PC-9 (cell line): ENCODE measurements around the gene MIEF1. TPM values are rescaled to one million over a fixed set of nuclear protein-coding genes. Genes with fewer than 3 reads are reported as not detected.
A peak's percentile ranks its signal among the peaks of the same experiment; 100 is the strongest.

ENCODE experiments used
- BruUV-seq: library from RNA; stranded (reverse); fragments of 400-500 nt; replicated peaks from 2 replicates; lab custom pipeline; 2021; lab: Mats Ljungman, UMichigan
- CTCF ChIA-PET: fragments of 300-600 bp; sonication (Branson Sonifier 250); formaldehyde crosslinking; loops from one replicate; lab custom pipeline; 2022; ENCODE audit warnings: antibody characterized with exemption; lab: Charles Lee
- POLR2A ChIA-PET: fragments of 300-600 bp; sonication (Branson Sonifier 250); formaldehyde crosslinking; loops from one replicate; lab custom pipeline; 2022; ENCODE audit warnings: antibody characterized with exemption; ENCODE audit not compliant: unreplicated experiment; lab: Charles Lee
- DNase-seq, 2 experiments: peaks; one replicate each; pipeline versions ENCODE4 v3.0.0 to v3.0.0-alpha.2; 2015 to 2022; ENCODE audit warnings: mixed read lengths in 1 of 2
- H2AFZ ChIP-seq: fragments of 200-600 bp; sonication (generic); 2 replicates; pipeline ENCODE4 v1.8.1; 2017; ENCODE audit warnings: antibody characterized with exemption
- H3F3A ChIP-seq: fragments of 200-600 bp; sonication (generic); 2 replicates; pipeline ENCODE4 v1.8.1; 2017; ENCODE audit warnings: antibody characterized with exemption, mild to moderate bottlenecking, low read depth; ENCODE audit not compliant: insufficient read depth
- H3K27ac ChIP-seq: fragments of 200-600 bp; sonication (generic); 2 replicates; pipeline ENCODE4 v1.6.1; 2016; ENCODE audit warnings: mixed run types
- H3K27me3 ChIP-seq: fragments of 200-600 bp; sonication (generic); 2 replicates; pipeline ENCODE4 v1.6.1; 2016; ENCODE audit warnings: low read depth, mixed run types; ENCODE audit not compliant: insufficient read depth
- H3K36me3 ChIP-seq: fragments of 200-600 bp; sonication (generic); 2 replicates; pipeline ENCODE4 v1.6.1; 2016; ENCODE audit warnings: low read depth, mixed run types
- H3K4me1 ChIP-seq: fragments of 200-600 bp; sonication (generic); replicated peaks from 2 replicates; pipeline ENCODE4 v1.6.1; 2016; ENCODE audit warnings: mixed run types; ENCODE audit not compliant: insufficient read depth
- H3K4me2 ChIP-seq: fragments of 200-600 bp; sonication (generic); 2 replicates; pipeline ENCODE4 v1.6.1; 2017; ENCODE audit warnings: mixed run types
- H3K4me3 ChIP-seq: fragments of 200-600 bp; sonication (generic); 2 replicates; pipeline ENCODE4 v1.6.1; 2016; ENCODE audit warnings: mixed run types
- H3K79me2 ChIP-seq: fragments of 200-600 bp; sonication (generic); 2 replicates; pipeline ENCODE4 v1.6.1; 2017; ENCODE audit warnings: low read depth, mixed run types
- H3K9me2 ChIP-seq: fragments of 200-600 bp; sonication (generic); 2 replicates; pipeline ENCODE4 v1.8.1; 2017; ENCODE audit warnings: mild to moderate bottlenecking; ENCODE audit not compliant: insufficient read depth
- H3K9me3 ChIP-seq: fragments of 200-600 bp; sonication (generic); 2 replicates; pipeline ENCODE4 v1.8.1; 2016; ENCODE audit warnings: low read depth; ENCODE audit not compliant: insufficient read depth
- H4K20me1 ChIP-seq: fragments of 200-600 bp; sonication (generic); 2 replicates; pipeline ENCODE4 v1.8.1; 2017; ENCODE audit not compliant: insufficient read depth
- CTCF ChIP-seq: fragments of 200-600 bp; sonication (generic); conservative IDR thresholded peaks from 2 replicates; pipeline ENCODE4 v1.6.1; 2017; ENCODE audit warnings: mixed run types, antibody characterized with exemption, mild to moderate bottlenecking, moderate library complexity
- EZH2 ChIP-seq: fragments of 200-600 bp; sonication (generic); IDR thresholded peaks from 2 replicates; pipeline ENCODE4 v1.8.0; 2017; ENCODE audit warnings: antibody characterized with exemption, low read depth
- intact Hi-C: fragments of 100-400 bp; cut with micrococcal nuclease; formaldehyde crosslinking; loops from one replicate; pipeline ENCODE4 v1.10.0; 2022; ENCODE audit not compliant: unreplicated experiment
- total RNA-seq: library from RNA; stranded (reverse); gene quantifications from 2 replicates; pipeline ENCODE4 v1.2.3, GENCODE V29; 2021

MIEF1 gene
- total RNA-seq, 1 experiment from 2014 or later: 36.9 TPM

- no peak overlapping the region for H3K4me2 ChIP-seq
- no peak overlapping the region for H3K27ac ChIP-seq
- H3K27me3 ChIP-seq: no peaks in the 10 kb centered on the region
- no peaks in the 10 kb centered on the region for H4K20me1 ChIP-seq
- no peak for DNase-seq
- H3K4me1 ChIP-seq: peaks cover 12% of the 10 kb centered on the region
- no peak overlapping the region for H3K4me3 ChIP-seq
- H3K9me3 ChIP-seq: no peaks in the 10 kb centered on the region
- no peak overlapping the region for H2AFZ ChIP-seq
- H3K36me3 ChIP-seq: no peaks in the 10 kb centered on the region
- ChIA-PET CTCF (interaction anchor here (0.7 kb wide), 1 partner anchor 159 kb away, joined by 4 read pairs; no protein-coding TSS in a partner anchor), POLR2A (no interaction called here)
- TF ChIP-seq EZH2: no peak
- BruUV-seq: no TSS peak
- no peaks in the 10 kb centered on the region for H3K9me2 ChIP-seq
- intact Hi-C loops: no loop called here
- H3K79me2 ChIP-seq: peaks cover 7% of the 10 kb centered on the region
- H3F3A ChIP-seq: peaks cover 15% of the 10 kb centered on the region; the same call in 1 of the 2 replicates
Observed at GRCh38 chr22:39536711-39537110, 34.6 kb downstream of the MIEF1 start.

GRCh38 chr22:39537975-39538374, 35.9 kb downstream of the MIEF1 start:
- no peak overlapping the region for H2AFZ ChIP-seq
- H3K9me3 ChIP-seq: no peaks in the 10 kb centered on the region
- H4K20me1 ChIP-seq: no peaks in the 10 kb centered on the region
- CTCF ChIA-PET: interaction anchor here (0.9 kb wide), 1 partner anchor 486 kb away, joined by 4 read pairs; no protein-coding TSS in a partner anchor
- H3K36me3 ChIP-seq: no peaks in the 10 kb centered on the region
- H3F3A ChIP-seq: peaks cover 12% of the 10 kb centered on the region; the same call in 1 of the 2 replicates
- intact Hi-C loops: no loop called here
- no peaks in the 10 kb centered on the region for H3K79me2 ChIP-seq
- no peaks in the 10 kb centered on the region for H3K9me2 ChIP-seq
- H3K4me3 ChIP-seq: no peak overlapping the region
- H3K27me3 ChIP-seq: peaks cover under 1% of the 10 kb centered on the region; the same call in 1 of the 2 replicates
- POLR2A ChIA-PET: no interaction called here
- TF ChIP-seq CTCF (no peak), EZH2 (no peak)
- no peak for DNase-seq
- H3K4me1 ChIP-seq: peaks cover 9% of the 10 kb centered on the region
- no TSS peak for BruUV-seq
- H3K4me2 ChIP-seq: no peak overlapping the region
- no peak overlapping the region for H3K27ac ChIP-seq

- ChIA-PET CTCF (interaction anchor here (0.5 kb wide), 1 partner anchor 1076 kb away, joined by 8 read pairs; no protein-coding TSS in a partner anchor), POLR2A (no interaction called here)
- H3K4me3 ChIP-seq: no peak overlapping the region
- H4K20me1 ChIP-seq: no peaks in the 10 kb centered on the region
- no peak overlapping the region for H2AFZ ChIP-seq
- H3K9me2 ChIP-seq: no peaks in the 10 kb centered on the region
- peaks cover 5% of the 10 kb centered on the region; the same call in 1 of the 2 replicates for H3F3A ChIP-seq
- intact Hi-C loops: loop anchor here (1.0 to 5.0 kb wide), 2 partner anchors 394 to 481 kb away; no protein-coding TSS in a partner anchor
- DNase-seq: peak in 1 of 2 experiments; percentile 28
- H3K9me3 ChIP-seq: no peaks in the 10 kb centered on the region
- H3K27ac ChIP-seq: no peak overlapping the region
- peaks cover 14% of the 10 kb centered on the region for H3K27me3 ChIP-seq
- TF ChIP-seq CTCF: peak; percentile 38; the same call in 1 of the 2 replicates
- TF ChIP-seq EZH2: no peak
- no TSS peak for BruUV-seq
- H3K79me2 ChIP-seq: no peaks in the 10 kb centered on the region
- H3K4me1 ChIP-seq: no peaks in the 10 kb centered on the region
- H3K4me2 ChIP-seq: no peak overlapping the region
- H3K36me3 ChIP-seq: no peaks in the 10 kb centered on the region
Observed at GRCh38 chr22:39543095-39543494, 41.0 kb downstream of the MIEF1 start.
